ENCODE measurements around the gene NAT8L. TPM values are rescaled to one million over a fixed set of nuclear protein-coding genes. Genes with fewer than 3 reads are reported as not detected.

The NAT8L gene
- total and polyA plus RNA-seq, 4 donors: 8.8 to 62.2 (median 37.1) TPM

DNA sequence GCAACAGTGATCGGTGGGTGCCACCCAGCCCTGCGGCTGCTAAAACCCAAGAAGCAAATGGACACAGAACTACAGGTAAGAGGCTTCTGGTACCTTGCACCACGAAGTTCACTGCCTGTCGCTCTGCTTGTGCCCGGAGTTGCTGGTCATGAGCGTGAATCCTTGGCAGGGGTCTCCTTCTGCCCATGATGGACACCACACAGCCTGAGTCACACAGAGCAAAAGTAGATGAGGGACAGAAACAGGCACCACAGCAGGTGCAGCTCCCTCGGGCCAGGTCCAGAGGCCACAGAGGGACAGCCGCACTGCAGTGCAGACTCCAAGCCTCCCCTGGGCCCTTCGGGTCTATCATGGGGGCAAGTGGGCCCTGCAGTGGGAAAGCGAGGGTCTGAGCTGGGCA is 22.4 kb downstream of the NAT8L start:
- H3K27ac ChIP-seq (ENCODE audit: low read depth, low read length): no peak overlapping the region
- H3K36me3 ChIP-seq (ENCODE audit: control insufficient read depth, insufficient read depth, low read length): peaks cover 12% of the 10 kb centered on the region
- H3K4me3 ChIP-seq (ENCODE audit: low read depth, low read length): no peak overlapping the region
- no peaks in the 10 kb centered on the region for H3K27me3 ChIP-seq (ENCODE audit: control insufficient read depth, insufficient read depth, low read length)
- no peaks in the 10 kb centered on the region for H3K9me3 ChIP-seq (ENCODE audit: control insufficient read depth, insufficient read depth, low read length)
- peaks cover 19% of the 10 kb centered on the region for H3K4me1 ChIP-seq (ENCODE audit: control insufficient read depth, insufficient read depth, low read length)
- DNase-seq (ENCODE audit: low read depth in 4 of 6, low spot score in 6 of 6): no peak
- 96% methylated on average over 10 of the region's 10 CpGs for WGBS (ENCODE audit: insufficient coverage)

DNA sequence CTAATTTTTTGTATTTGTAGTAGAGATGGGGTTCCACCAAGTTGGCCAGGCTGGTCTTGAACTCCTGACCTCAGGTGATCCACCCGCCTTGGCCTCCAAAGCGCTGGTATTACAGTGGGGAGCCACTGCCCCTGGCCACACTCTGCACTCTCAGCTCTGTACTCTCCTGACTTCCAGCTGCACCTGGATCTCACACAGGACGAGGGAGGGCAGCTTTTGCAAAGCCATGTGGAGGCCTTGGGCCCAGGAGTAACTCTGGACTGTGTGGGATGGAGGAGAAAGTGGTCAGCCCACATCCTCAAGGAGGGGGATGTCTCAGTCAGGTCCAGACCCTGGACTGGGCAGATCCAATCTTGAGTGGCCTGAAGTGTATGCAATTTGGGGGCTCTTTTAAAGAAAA is 23.0 kb downstream of the NAT8L start:
- no peak for DNase-seq (ENCODE audit: low read depth in 4 of 6, low spot score in 6 of 6)
- Histone ChIP-seq H3K4me3 (ENCODE audit: low read depth, low read length) (no peak overlapping the region), H3K27ac (ENCODE audit: low read depth, low read length) (no peak overlapping the region), H3K4me1 (ENCODE audit: control insufficient read depth, insufficient read depth, low read length) (peaks cover 13% of the 10 kb centered on the region), H3K27me3 (ENCODE audit: control insufficient read depth, insufficient read depth, low read length) (no peaks in the 10 kb centered on the region), H3K9me3 (ENCODE audit: control insufficient read depth, insufficient read depth, low read length) (no peaks in the 10 kb centered on the region), H3K36me3 (ENCODE audit: control insufficient read depth, insufficient read depth, low read length) (peaks cover 11% of the 10 kb centered on the region)
- 92% methylated on average over 2 of the region's 3 CpGs for WGBS (ENCODE audit: insufficient coverage)

GRCh38 chr4:2082627-2083026 is 23.5 kb downstream of the NAT8L start:
- Histone ChIP-seq H3K27me3 (ENCODE audit: control insufficient read depth, insufficient read depth, low read length) (no peaks in the 10 kb centered on the region), H3K27ac (ENCODE audit: low read depth, low read length) (no peak overlapping the region), H3K4me3 (ENCODE audit: low read depth, low read length) (no peak overlapping the region), H3K4me1 (ENCODE audit: control insufficient read depth, insufficient read depth, low read length) (peaks cover 10% of the 10 kb centered on the region), H3K9me3 (ENCODE audit: control insufficient read depth, insufficient read depth, low read length) (no peaks in the 10 kb centered on the region), H3K36me3 (ENCODE audit: control insufficient read depth, insufficient read depth, low read length) (peaks cover 11% of the 10 kb centered on the region)
- no peak for DNase-seq (ENCODE audit: low read depth in 4 of 6, low spot score in 6 of 6)
- 62% methylated on average over 3 of the region's 4 CpGs for WGBS (ENCODE audit: insufficient coverage)

DNA sequence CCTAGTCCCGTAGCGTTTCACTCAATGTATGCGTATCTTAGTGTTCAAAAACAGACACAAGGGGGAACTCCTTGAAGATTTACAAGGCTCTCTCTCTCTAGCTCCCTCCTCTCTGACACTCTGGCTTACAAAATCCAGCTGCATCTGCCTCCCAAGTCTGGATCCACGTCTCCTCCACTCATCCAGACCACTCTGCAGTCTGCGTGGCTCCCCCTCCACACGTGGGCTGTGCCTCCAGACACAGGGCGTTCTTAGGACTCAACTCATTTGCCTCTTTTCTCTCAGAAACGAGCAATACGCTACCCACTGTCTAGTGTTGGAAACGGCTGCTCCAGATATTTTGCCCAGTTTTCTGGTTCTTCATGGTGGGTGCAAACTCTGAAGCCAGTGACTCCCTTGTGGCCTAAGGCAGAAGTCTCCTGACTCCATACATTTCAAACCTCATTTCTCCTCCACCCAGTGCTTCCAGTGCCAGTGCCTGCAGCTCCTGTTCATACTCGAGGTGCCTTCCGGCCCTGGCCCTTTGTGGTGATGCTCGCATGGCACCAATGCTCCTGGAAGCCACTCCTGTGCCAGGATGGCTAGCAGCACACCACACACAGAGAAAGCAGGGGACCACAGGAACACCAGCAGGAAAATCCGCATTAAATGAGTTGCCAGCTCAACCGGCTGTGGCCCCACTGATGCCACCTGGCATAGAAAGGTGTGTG is 24.1 kb downstream of the NAT8L start:
- H3K36me3 ChIP-seq (ENCODE audit: control insufficient read depth, insufficient read depth, low read length): peaks cover 11% of the 10 kb centered on the region
- peaks cover 3% of the 10 kb centered on the region for H3K4me1 ChIP-seq (ENCODE audit: control insufficient read depth, insufficient read depth, low read length)
- no peaks in the 10 kb centered on the region for H3K9me3 ChIP-seq (ENCODE audit: control insufficient read depth, insufficient read depth, low read length)
- DNase-seq (ENCODE audit: low read depth in 4 of 6, low spot score in 6 of 6): no peak
- H3K27me3 ChIP-seq (ENCODE audit: control insufficient read depth, insufficient read depth, low read length): no peaks in the 10 kb centered on the region
- no peak overlapping the region for H3K4me3 ChIP-seq (ENCODE audit: low read depth, low read length)
- H3K27ac ChIP-seq (ENCODE audit: low read depth, low read length): no peak overlapping the region
- WGBS (ENCODE audit: insufficient coverage): 80% methylated on average over 14 of the region's 15 CpGs

- 75% methylated on average over 6 of the region's 6 CpGs for WGBS (ENCODE audit: insufficient coverage)
- Histone ChIP-seq H3K4me3 (ENCODE audit: low read depth, low read length) (no peak overlapping the region), H3K9me3 (ENCODE audit: control insufficient read depth, insufficient read depth, low read length) (no peaks in the 10 kb centered on the region), H3K27ac (ENCODE audit: low read depth, low read length) (no peak overlapping the region), H3K27me3 (ENCODE audit: control insufficient read depth, insufficient read depth, low read length) (no peaks in the 10 kb centered on the region), H3K4me1 (ENCODE audit: control insufficient read depth, insufficient read depth, low read length) (no peaks in the 10 kb centered on the region), H3K36me3 (ENCODE audit: control insufficient read depth, insufficient read depth, low read length) (peaks cover 11% of the 10 kb centered on the region)
- DNase-seq (ENCODE audit: low read depth in 4 of 6, low spot score in 6 of 6): no peak
Observed at GRCh38 chr4:2083826-2084160, 24.7 kb downstream of the NAT8L start.

DNA sequence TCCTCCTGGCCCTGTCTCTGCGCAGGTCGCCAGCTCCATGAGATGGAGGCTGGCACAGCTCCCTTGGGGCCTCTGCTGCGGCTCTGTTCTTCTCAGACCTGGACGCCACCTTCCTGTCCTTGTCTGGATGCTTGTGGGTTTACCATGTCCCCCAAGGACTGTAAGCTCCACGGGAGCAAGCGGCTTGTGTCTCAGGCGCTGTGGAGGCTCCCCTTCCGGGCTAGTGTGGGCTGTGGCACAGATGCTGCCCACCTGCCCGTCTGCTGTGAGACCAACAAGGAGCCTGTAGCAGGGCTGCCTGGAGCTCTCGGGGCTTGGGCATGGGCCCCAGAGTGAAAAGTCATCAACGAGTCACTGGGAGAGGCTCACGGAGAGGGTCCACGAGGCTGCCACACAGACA is 25.2 kb downstream of the NAT8L start:
- WGBS (ENCODE audit: insufficient coverage): 78% methylated on average over 13 of the region's 13 CpGs

GRCh38 chr4:2085496-2085901 is 26.4 kb downstream of the NAT8L start:
- Histone ChIP-seq H3K9me3 (ENCODE audit: control insufficient read depth, insufficient read depth, low read length) (no peaks in the 10 kb centered on the region), H3K4me3 (ENCODE audit: low read depth, low read length) (no peak overlapping the region), H3K36me3 (ENCODE audit: control insufficient read depth, insufficient read depth, low read length) (peaks cover 11% of the 10 kb centered on the region), H3K4me1 (ENCODE audit: control insufficient read depth, insufficient read depth, low read length) (no peaks in the 10 kb centered on the region), H3K27ac (ENCODE audit: low read depth, low read length) (no peak overlapping the region), H3K27me3 (ENCODE audit: control insufficient read depth, insufficient read depth, low read length) (no peaks in the 10 kb centered on the region)
- no peak for DNase-seq (ENCODE audit: low read depth in 4 of 6, low spot score in 6 of 6)
- WGBS (ENCODE audit: insufficient coverage): 80% methylated on average over 5 of the region's 8 CpGs

More for the DNA sequence above, 25.2 kb downstream of the NAT8L start:
- Histone ChIP-seq H3K27ac (ENCODE audit: low read depth, low read length) (no peak overlapping the region), H3K4me1 (ENCODE audit: control insufficient read depth, insufficient read depth, low read length) (no peaks in the 10 kb centered on the region), H3K4me3 (ENCODE audit: low read depth, low read length) (no peak overlapping the region), H3K27me3 (ENCODE audit: control insufficient read depth, insufficient read depth, low read length) (no peaks in the 10 kb centered on the region), H3K36me3 (ENCODE audit: control insufficient read depth, insufficient read depth, low read length) (peaks cover 11% of the 10 kb centered on the region), H3K9me3 (ENCODE audit: control insufficient read depth, insufficient read depth, low read length) (no peaks in the 10 kb centered on the region)
- no peak for DNase-seq (ENCODE audit: low read depth in 4 of 6, low spot score in 6 of 6)

GRCh38 chr4:2087170-2087569 is 28.0 kb downstream of the NAT8L start:
- Histone ChIP-seq H3K36me3 (ENCODE audit: control insufficient read depth, insufficient read depth, low read length) (peaks cover 6% of the 10 kb centered on the region), H3K4me1 (ENCODE audit: control insufficient read depth, insufficient read depth, low read length) (peaks cover 9% of the 10 kb centered on the region), H3K27ac (ENCODE audit: low read depth, low read length) (no peak overlapping the region), H3K27me3 (ENCODE audit: control insufficient read depth, insufficient read depth, low read length) (no peaks in the 10 kb centered on the region), H3K9me3 (ENCODE audit: control insufficient read depth, insufficient read depth, low read length) (no peaks in the 10 kb centered on the region), H3K4me3 (ENCODE audit: low read depth, low read length) (no peak overlapping the region)
- no peak for DNase-seq (ENCODE audit: low read depth in 4 of 6, low spot score in 6 of 6)

- Histone ChIP-seq H3K4me1 (ENCODE audit: control insufficient read depth, insufficient read depth, low read length) (peaks cover 23% of the 10 kb centered on the region), H3K27me3 (ENCODE audit: control insufficient read depth, insufficient read depth, low read length) (no peaks in the 10 kb centered on the region), H3K9me3 (ENCODE audit: control insufficient read depth, insufficient read depth, low read length) (no peaks in the 10 kb centered on the region), H3K27ac (ENCODE audit: low read depth, low read length) (no peak overlapping the region), H3K4me3 (ENCODE audit: low read depth, low read length) (no peak overlapping the region), H3K36me3 (ENCODE audit: control insufficient read depth, insufficient read depth, low read length) (peaks cover 2% of the 10 kb centered on the region)
- no peak for DNase-seq (ENCODE audit: low read depth in 4 of 6, low spot score in 6 of 6)
- WGBS (ENCODE audit: insufficient coverage): 60% methylated on average over 1 of the region's 1 CpG
Observed at GRCh38 chr4:2089222-2089621, 30.1 kb downstream of the NAT8L start.

GRCh38 chr4:2090642-2091041 is 31.5 kb downstream of the NAT8L start:
- H3K27me3 ChIP-seq (ENCODE audit: control insufficient read depth, insufficient read depth, low read length): no peaks in the 10 kb centered on the region
- H3K36me3 ChIP-seq (ENCODE audit: control insufficient read depth, insufficient read depth, low read length): peaks cover 2% of the 10 kb centered on the region
- no peak overlapping the region for H3K27ac ChIP-seq (ENCODE audit: low read depth, low read length)
- H3K4me1 ChIP-seq (ENCODE audit: control insufficient read depth, insufficient read depth, low read length): peaks cover 36% of the 10 kb centered on the region
- no peak overlapping the region for H3K4me3 ChIP-seq (ENCODE audit: low read depth, low read length)
- no peaks in the 10 kb centered on the region for H3K9me3 ChIP-seq (ENCODE audit: control insufficient read depth, insufficient read depth, low read length)
- WGBS (ENCODE audit: insufficient coverage): no CpG with 5 or more reads among the region's 1 CpG
- DNase-seq (ENCODE audit: low read depth in 4 of 6, low spot score in 6 of 6): no peak

Measured in spinal cord (tissue), 10 donors.